Measurements from ENCODE around the gene EXD3. TPM values are rescaled to one million over a fixed set of nuclear protein-coding genes. Genes with fewer than 3 reads are reported as not detected.

The EXD3 gene
- total RNA-seq, 4 donors from 2014 or later, result 11.8 to 49.0 (median 31.5) TPM

DNA sequence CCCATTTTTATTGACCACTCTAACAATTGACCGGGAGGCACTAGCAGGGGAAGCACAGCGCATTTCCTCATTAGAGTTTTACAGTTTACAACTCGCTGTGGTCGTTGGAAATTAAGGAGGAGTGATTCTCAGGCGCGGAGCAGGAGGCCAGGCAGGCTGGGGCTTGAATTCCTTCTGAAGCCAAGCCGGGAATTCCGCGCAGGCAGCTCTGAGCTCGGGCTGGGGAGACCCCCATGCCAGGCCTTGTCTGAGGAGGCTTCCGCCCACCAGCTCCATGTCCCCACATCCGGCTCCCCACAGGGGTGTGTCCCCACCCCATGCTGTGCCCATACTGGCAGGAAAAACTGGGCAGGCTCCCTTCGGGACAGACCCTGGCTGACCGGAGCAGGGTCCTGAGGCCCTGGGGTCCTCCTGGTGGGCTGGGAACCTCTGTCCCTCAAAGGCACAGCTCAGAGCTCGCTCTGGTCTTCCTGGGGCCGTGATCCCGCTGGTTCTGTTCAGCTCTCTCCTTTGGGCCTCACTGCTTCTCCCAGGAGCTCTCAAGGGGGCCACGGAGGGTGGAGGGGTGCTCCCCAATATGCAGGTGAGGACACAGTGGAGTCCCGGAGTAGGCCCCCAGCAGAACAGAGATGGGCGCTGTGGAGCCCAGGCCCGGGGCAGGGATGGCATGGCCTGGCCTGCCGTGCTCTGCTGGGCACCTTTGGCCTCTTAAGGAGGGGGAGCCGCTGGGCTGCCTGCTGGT, 119.6 kb downstream of the EXD3 start:
- Histone ChIP-seq H3K27ac (peak overlapping the region; percentile 74 to 78), H3K4me3 (no peak overlapping the region), H3K4me1 (peaks cover 0 to 38% of the 10 kb centered on the region in 2 donors), H3K27me3 (peaks cover 22 to 23% of the 10 kb centered on the region in 2 donors), H3K9me3 (no peaks in the 10 kb centered on the region), H3K36me3 (no peaks in the 10 kb centered on the region)
- intact Hi-C loops (cut with DNase I; ENCODE audit: low total_unique reads), result loop anchor here (10.0 kb wide), 1 partner anchor 111 kb away; no protein-coding TSS in a partner anchor
- TF ChIP-seq, protein P1, sequence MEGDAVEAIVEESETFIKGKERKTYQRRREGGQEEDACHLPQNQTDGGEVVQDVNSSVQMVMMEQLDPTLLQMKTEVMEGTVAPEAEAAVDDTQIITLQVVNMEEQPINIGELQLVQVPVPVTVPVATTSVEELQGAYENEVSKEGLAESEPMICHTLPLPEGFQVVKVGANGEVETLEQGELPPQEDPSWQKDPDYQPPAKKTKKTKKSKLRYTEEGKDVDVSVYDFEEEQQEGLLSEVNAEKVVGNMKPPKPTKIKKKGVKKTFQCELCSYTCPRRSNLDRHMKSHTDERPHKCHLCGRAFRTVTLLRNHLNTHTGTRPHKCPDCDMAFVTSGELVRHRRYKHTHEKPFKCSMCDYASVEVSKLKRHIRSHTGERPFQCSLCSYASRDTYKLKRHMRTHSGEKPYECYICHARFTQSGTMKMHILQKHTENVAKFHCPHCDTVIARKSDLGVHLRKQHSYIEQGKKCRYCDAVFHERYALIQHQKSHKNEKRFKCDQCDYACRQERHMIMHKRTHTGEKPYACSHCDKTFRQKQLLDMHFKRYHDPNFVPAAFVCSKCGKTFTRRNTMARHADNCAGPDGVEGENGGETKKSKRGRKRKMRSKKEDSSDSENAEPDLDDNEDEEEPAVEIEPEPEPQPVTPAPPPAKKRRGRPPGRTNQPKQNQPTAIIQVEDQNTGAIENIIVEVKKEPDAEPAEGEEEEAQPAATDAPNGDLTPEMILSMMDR (IDR thresholded peaks at IDR 0.05), result no peak
- no peak for TF ChIP-seq POLR2A (IDR thresholded peaks at IDR 0.05)
- DNase-seq, result no peak

DNA sequence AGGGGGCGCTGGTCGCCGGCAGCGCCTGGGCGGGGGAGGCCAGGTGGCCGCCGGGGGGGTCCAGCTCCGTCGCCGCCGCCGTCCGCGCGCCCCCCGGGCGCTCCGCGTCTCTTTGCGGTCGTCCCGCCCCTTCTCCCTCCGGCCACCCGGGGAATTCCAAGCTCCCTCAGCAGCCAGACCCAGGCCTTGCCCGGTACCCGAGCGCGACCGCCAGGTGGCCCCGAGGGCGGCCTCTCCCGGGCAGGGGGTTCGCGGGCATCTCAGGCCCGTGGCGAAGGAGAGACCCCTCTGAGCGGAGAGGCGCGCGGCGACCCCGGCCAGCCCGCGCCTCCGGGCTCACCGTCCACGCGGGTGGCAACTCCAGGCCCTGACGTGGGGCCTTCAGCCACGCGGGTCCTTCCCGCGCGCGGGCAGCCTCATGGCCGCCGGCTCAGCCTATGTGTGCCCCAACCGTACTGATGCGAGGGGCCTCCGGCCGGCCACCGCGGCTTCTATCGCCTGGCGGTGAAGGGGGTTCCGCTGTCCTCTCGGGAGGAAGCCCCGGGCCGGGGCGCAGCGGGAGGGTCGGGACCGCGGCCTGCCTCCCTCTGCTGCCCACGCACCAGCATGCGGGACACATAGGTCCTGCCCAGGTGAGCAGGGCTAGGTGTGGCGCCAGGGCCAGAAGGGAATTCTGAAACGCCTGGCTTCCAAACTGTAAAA, 120.4 kb downstream of the EXD3 start:
- H3K4me3 ChIP-seq, result peak overlapping the region in 1 of 2 donors; percentile 37
- H3K36me3 ChIP-seq, result no peaks in the 10 kb centered on the region
- intact Hi-C loops (cut with DNase I; ENCODE audit: low total_unique reads), result loop anchor here (10.0 kb wide), 1 partner anchor 112 kb away; no protein-coding TSS in a partner anchor
- H3K4me1 ChIP-seq, result peaks cover 0 to 37% of the 10 kb centered on the region in 2 donors
- peak overlapping the region; percentile 74 to 78 for H3K27ac ChIP-seq
- no peaks in the 10 kb centered on the region for H3K9me3 ChIP-seq
- TF ChIP-seq, protein P1 (IDR thresholded peaks at IDR 0.05), result peak in 2 of 4 experiments; percentile 37 to 44
- TF ChIP-seq POLR2A (IDR thresholded peaks at IDR 0.05), result peak in 1 of 2 donors; percentile 6
- peaks cover 23 to 27% of the 10 kb centered on the region in 2 donors for H3K27me3 ChIP-seq
- no peak for DNase-seq

DNA sequence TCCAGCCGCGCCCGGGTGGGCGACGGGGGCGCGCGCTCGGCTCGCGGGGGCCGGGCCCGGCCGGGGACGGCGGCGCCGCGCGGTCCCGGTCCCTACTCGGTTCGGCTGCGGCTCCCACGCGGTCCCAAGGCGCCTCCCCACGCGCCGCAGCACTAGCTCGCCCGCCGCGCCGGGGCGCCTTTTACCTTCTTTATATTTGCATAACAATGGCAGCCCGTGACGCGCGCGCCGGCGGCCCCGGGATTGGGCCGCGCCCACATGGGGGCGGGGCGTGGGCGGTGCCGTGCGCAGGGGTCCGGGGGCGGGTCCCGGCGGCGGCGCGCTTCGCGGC, 120.9 kb downstream of the EXD3 start, which contains the start of gene NRARP:
Gene NRARP, minus strand, starts transcription at position 154 of the 331 bp plus-strand sequence. CDS start 343 bp downstream, outside the sequence.
- no peaks in the 10 kb centered on the region for H3K36me3 ChIP-seq
- H3K27ac ChIP-seq, result peak within 1 kb of the TSS; percentile 77 to 78
- intact Hi-C loops (cut with DNase I; ENCODE audit: low total_unique reads), result loop anchor here (10.0 kb wide), 1 partner anchor 113 kb away; no protein-coding TSS in a partner anchor
- peaks cover 23 to 32% of the 10 kb centered on the region in 2 donors for H3K27me3 ChIP-seq
- H3K4me3 ChIP-seq, result peak within 1 kb of the TSS; percentile 26 to 41
- peaks cover 0 to 32% of the 10 kb centered on the region in 2 donors for H3K4me1 ChIP-seq
- TF ChIP-seq POLR2A (IDR thresholded peaks at IDR 0.05), result peak; percentile 59 to 90
- TF ChIP-seq, protein P1 (IDR thresholded peaks at IDR 0.05), result peak in 1 of 4 experiments; percentile 38
- H3K9me3 ChIP-seq, result no peaks in the 10 kb centered on the region
- DNase-seq, result peak; percentile 77 to 79

GRCh38 chr9:137301081-137301947, 121.6 kb downstream of the EXD3 start:
- Histone ChIP-seq H3K27me3 (peaks cover 27 to 37% of the 10 kb centered on the region in 2 donors), H3K9me3 (no peaks in the 10 kb centered on the region), H3K36me3 (no peaks in the 10 kb centered on the region), H3K27ac (peak overlapping the region; percentile 63 to 77), H3K4me1 (peaks cover 0 to 25% of the 10 kb centered on the region in 2 donors), H3K4me3 (peak overlapping the region; percentile 26 to 41)
- intact Hi-C loops (cut with DNase I; ENCODE audit: low total_unique reads), result loop anchor here (10.0 kb wide), 1 partner anchor 113 kb away; no protein-coding TSS in a partner anchor
- TF ChIP-seq, protein P1 (IDR thresholded peaks at IDR 0.05), result peak in 2 of 4 experiments; percentile 22 to 27
- TF ChIP-seq POLR2A (IDR thresholded peaks at IDR 0.05), result no peak
- no peak for DNase-seq
